Astrocyte of the spinal cord (primary cell): ENCODE measurements around the gene SPOCK1.
A peak's percentile ranks its signal among the peaks of the same experiment; 100 is the strongest.
"Not testable (repeated sequence)": the region's sequence is repeated elsewhere in the genome, so short reads cannot be mapped to it uniquely, and the experiment has no call there.

Experiments
- DNase-seq: peaks from one replicate; pipeline ENCODE4 v3.0.0; 2011; ENCODE audit warnings: low read depth, low spot score
- H3K4me3 ChIP-seq: 2 replicates; pipeline ENCODE4 v1.5.1; 2011; ENCODE audit warnings: low read depth, mild to moderate bottlenecking, low read length, moderate library complexity
- CTCF ChIP-seq: IDR thresholded peaks from 2 replicates; pipeline ENCODE4 v1.5.1; 2012; ENCODE audit warnings: low read depth, mild to moderate bottlenecking, low read length, inconsistent platforms
- in situ Hi-C: cut with HindIII; loops from 2 replicates; pipeline ENCODE4 v1.10.0; 2017; ENCODE audit warnings: low sequenced_read_pairs

The SPOCK1 gene

GRCh38 chr5:136979131-136979530 is 520.0 kb downstream of the SPOCK1 start:
- peak; percentile 27 for DNase-seq
- TF ChIP-seq CTCF: no peak
- H3K4me3 ChIP-seq: no peak overlapping the region
- in situ Hi-C loops: no loop called here

- in situ Hi-C loops: no loop called here
- no peak for DNase-seq
- TF ChIP-seq CTCF: no peak
- no peak overlapping the region for H3K4me3 ChIP-seq
Observed at GRCh38 chr5:136963504-136963903, 535.6 kb downstream of the SPOCK1 start.

- DNase-seq: no peak
- H3K4me3 ChIP-seq: no peak overlapping the region
- in situ Hi-C loops: no loop called here
- TF ChIP-seq CTCF: no peak
Observed at GRCh38 chr5:136957428-136957827, 541.7 kb downstream of the SPOCK1 start.

- DNase-seq, H3K4me3 ChIP-seq, in situ Hi-C loops: not testable (repeated sequence)
Observed at GRCh38 chr5:136954142-136954541, 545.0 kb downstream of the SPOCK1 start.

GRCh38 chr5:136953346-136954069 is 545.6 kb downstream of the SPOCK1 start:
- H3K4me3 ChIP-seq, in situ Hi-C loops, DNase-seq: not testable (repeated sequence)

- no peak overlapping the region for H3K4me3 ChIP-seq
- in situ Hi-C loops: no loop called here
- DNase-seq: no peak
- no peak for TF ChIP-seq CTCF
Observed at GRCh38 chr5:136927571-136927970, 571.6 kb downstream of the SPOCK1 start.

GRCh38 chr5:136926073-136926472 is 573.1 kb downstream of the SPOCK1 start:
- TF ChIP-seq CTCF: no peak
- no peak overlapping the region for H3K4me3 ChIP-seq
- no peak for DNase-seq
- in situ Hi-C loops: no loop called here
